GM12878 (cell line): Measurements from ENCODE around the gene IL17RE. TPM values are rescaled to one million over a fixed set of nuclear protein-coding genes. Genes with fewer than 3 reads are reported as not detected.

Source experiments
- ATAC-seq: fragments of 200-7000 bp; cut with Tn5 transposase; 3 replicates; pipeline ENCODE4 v1.9.1; 2020; ENCODE audit warnings: mild to moderate bottlenecking, moderate library complexity
- BruUV-seq: library from RNA; stranded (reverse); fragments of 400-500 nt; replicated peaks from 2 replicates; lab custom pipeline; 2021; lab: Mats Ljungman, UMichigan
- CTCF ChIA-PET: fragments of 300-600 bp; sonication (Branson Sonifier 250); formaldehyde crosslinking; extraction: SDS; loops from one replicate; lab custom pipeline; 2021; ENCODE audit warnings: inconsistent platforms; lab: Yijun Ruan, JAX
- POLR2A ChIA-PET: fragments of 350-600 bp; formaldehyde crosslinking; extraction: SDS; loops from one replicate; lab custom pipeline; 2021; ENCODE audit warnings: inconsistent platforms; lab: Charles Lee
- RAD21 ChIA-PET: fragments of 300-600 bp; sonication (Branson Sonifier 250); formaldehyde crosslinking; loops from one replicate; lab custom pipeline; 2023; ENCODE audit warnings: antibody characterized with exemption; ENCODE audit not compliant: unreplicated experiment; lab: Charles Lee
- SMC1A ChIA-PET: fragments of 300-600 bp; sonication (Branson Sonifier 250); formaldehyde crosslinking; loops from one replicate; lab custom pipeline; 2023; ENCODE audit not compliant: unreplicated experiment, uncharacterized antibody; lab: Charles Lee
- DNase-seq: peaks from one replicate; pipeline ENCODE4 v3.0.0-alpha.2; 2011; ENCODE audit warnings: low read depth, low spot score
- FAIRE-seq: peaks from 3 replicates; lab custom pipeline; 2011; peaks lifted over from hg19 to GRCh38; lab: Jason Lieb, UNC
- H2AFZ ChIP-seq: 2 replicates; pipeline ENCODE4 v1.6.0; 2011; ENCODE audit warnings: low read depth, low read length, control low read depth; ENCODE audit not compliant: control insufficient read depth
- H3K27ac ChIP-seq: 2 replicates; pipeline ENCODE4 v1.5.1; 2011; ENCODE audit warnings: control low read depth; ENCODE audit not compliant: control insufficient read depth, insufficient read depth
- H3K27me3 ChIP-seq, 2 experiments: replicated peaks in 1 of 2; 2 replicates each; pipeline versions ENCODE4 v1.6.0 to v1.6.1; 2011; ENCODE audit warnings: low read length in 1 of 2; ENCODE audit not compliant: control insufficient read depth in 2 of 2, insufficient read depth in 2 of 2
- H3K36me3 ChIP-seq, 2 experiments: 2 replicates each; pipeline ENCODE4 v1.5.1; 2011; ENCODE audit warnings: low read length in 1 of 2; ENCODE audit not compliant: control insufficient read depth in 2 of 2, insufficient read depth in 2 of 2
- H3K4me1 ChIP-seq: 2 replicates; pipeline ENCODE4 v1.6.1; 2011; ENCODE audit warnings: mild to moderate bottlenecking, low read length, moderate library complexity, mixed read lengths; ENCODE audit not compliant: control insufficient read depth, insufficient read depth
- H3K4me2 ChIP-seq: 2 replicates; pipeline ENCODE4 v1.6.0; 2011; ENCODE audit warnings: control low read depth; ENCODE audit not compliant: control insufficient read depth, insufficient read depth
- H3K4me3 ChIP-seq: fragments of 200-600 bp; sonication (generic); 2 replicates; pipeline ENCODE4 v1.5.1; 2016
- H3K79me2 ChIP-seq: 2 replicates; pipeline ENCODE4 v1.6.0; 2011; ENCODE audit warnings: low read length; ENCODE audit not compliant: control insufficient read depth, insufficient read depth
- H3K9ac ChIP-seq: 2 replicates; pipeline ENCODE4 v1.8.0; 2011; ENCODE audit warnings: low read length, control low read depth, mixed read lengths; ENCODE audit not compliant: control insufficient read depth, insufficient read depth
- H3K9me3 ChIP-seq: replicated peaks from 3 replicates; pipeline ENCODE4 v1.5.1; 2011; ENCODE audit warnings: mild to moderate bottlenecking, low read length; ENCODE audit not compliant: control insufficient read depth, insufficient read depth
- H4K20me1 ChIP-seq: 2 replicates; pipeline ENCODE4 v1.6.0; 2011; ENCODE audit not compliant: control insufficient read depth, insufficient read depth
- ASH2L ChIP-seq: fragments of 300-600, 200-600 bp; sonication (generic); IDR thresholded peaks from 2 replicates; pipeline ENCODE4 v1.6.1; 2017; ENCODE audit warnings: low read depth, mild to moderate bottlenecking, borderline replicate concordance
- CTCF ChIP-seq, 3 experiments: IDR thresholded peaks in 2 of 3; conservative IDR thresholded peaks in 1 of 3; 2 replicates each; pipeline ENCODE4 v1.5.1; 2011; ENCODE audit warnings: low read depth in 3 of 3, low read length in 3 of 3, mild to moderate bottlenecking in 3 of 3, control low read depth in 2 of 3, moderate library complexity in 2 of 3, inconsistent platforms in 1 of 3, mixed read lengths in 1 of 3; ENCODE audit not compliant: control insufficient read depth in 2 of 3, insufficient read depth in 1 of 3; ENCODE audit errors: extremely low read depth in 1 of 3
- IKZF2 ChIP-seq, 2 experiments: fragments of 450-650 bp; IDR thresholded peaks; 2 replicates each; pipeline ENCODE4 v1.6.1; 2017; ENCODE audit warnings: mild to moderate bottlenecking in 2 of 2, moderate library complexity in 2 of 2
- JUND ChIP-seq: IDR thresholded peaks from 2 replicates; pipeline ENCODE4 v1.6.1; 2012; ENCODE audit warnings: low read depth, mild to moderate bottlenecking, low read length, improper control_type of control experiment, moderate library complexity
- KLF5 ChIP-seq: fragments of 450-650 bp; IDR thresholded peaks from 2 replicates; pipeline ENCODE4 v1.6.1; 2014; ENCODE audit warnings: mild to moderate bottlenecking; ENCODE audit not compliant: partially characterized antibody
- MEF2B ChIP-seq: fragments of 450-650 bp; IDR thresholded peaks from 2 replicates; pipeline ENCODE4 v1.6.1; 2018; ENCODE audit warnings: mild to moderate bottlenecking, moderate library complexity; ENCODE audit not compliant: partially characterized antibody, poor library complexity, severe bottlenecking
- MLLT1 ChIP-seq: fragments of 450-650 bp; IDR thresholded peaks from 2 replicates; pipeline ENCODE4 v1.6.1; 2016; ENCODE audit warnings: mild to moderate bottlenecking
- MTA2 ChIP-seq: fragments of 450-650 bp; IDR thresholded peaks from 2 replicates; pipeline ENCODE4 v1.6.1; 2016; ENCODE audit warnings: low read depth, mild to moderate bottlenecking, moderate library complexity
- NR2C2 ChIP-seq: IDR thresholded peaks from 2 replicates; pipeline ENCODE4 v1.6.1; 2011; ENCODE audit warnings: borderline replicate concordance, low read depth; ENCODE audit not compliant: control insufficient read depth, insufficient read length
- POLR2AphosphoS2 ChIP-seq: IDR thresholded peaks from 2 replicates; pipeline ENCODE4 v1.6.1; 2011; ENCODE audit warnings: low read depth, mild to moderate bottlenecking, low read length, improper control_type of control experiment, moderate library complexity
- RELA ChIP-seq: fragments of 450-650 bp; IDR thresholded peaks from 2 replicates; pipeline ENCODE4 v1.8.0; 2014; ENCODE audit warnings: borderline replicate concordance; ENCODE audit not compliant: partially characterized antibody
- SMAD5 ChIP-seq: IDR thresholded peaks from 2 replicates; pipeline ENCODE4 v1.6.1; 2016; ENCODE audit warnings: antibody characterized with exemption, low read depth
- YBX1 ChIP-seq: fragments of 450-650 bp; IDR thresholded peaks from 2 replicates; pipeline ENCODE4 v1.6.1; 2016; ENCODE audit warnings: antibody characterized with exemption
- ZBTB40 ChIP-seq: fragments of 450-650 bp; IDR thresholded peaks from 2 replicates; pipeline ENCODE4 v1.6.1; 2016; ENCODE audit warnings: mild to moderate bottlenecking, moderate library complexity, borderline replicate concordance
- WGBS: methylation state at CpG from one replicate; pipeline ENCODE4 v1.1.6; 2016; ENCODE audit warnings: low lambda C conversion rate; ENCODE audit not compliant: insufficient replicate concordance, insufficient coverage; ENCODE audit errors: missing lambda C conversion rate; 5-methylcytosine and 5-hydroxymethylcytosine counted together
- in situ Hi-C: fragments of 300-500 bp; cut with MboI; formaldehyde crosslinking; loops from 9 replicates; pipeline ENCODE4 v1.14.3; 2018; ENCODE audit warnings: mixed read lengths
- intact Hi-C: fragments of 100-400 bp; cut with micrococcal nuclease; formaldehyde crosslinking; loops from one replicate; pipeline ENCODE4 v1.14.2; 2022; ENCODE audit not compliant: unreplicated experiment
- polyA plus RNA-seq, 11 experiments: library from polyadenylated mRNA; depleted of rRNA in 4 of 11; unstranded in 6 of 11; stranded (reverse) in 5 of 11; fragments of >200 nt; fragmentation: Nextera tagmentation in 4 of 11; fragmentation: Illumina TruSeq in 1 of 11; extraction: Ambion mirVana in 4 of 11; extraction: Trizol in 1 of 11; gene quantifications; 1 replicate in 1 of 11; 2 replicates in 10 of 11; pipeline versions ENCODE4 v1.2.1 to v1.2.3, GENCODE V29; 2011 to 2016; ENCODE audit warnings: inconsistent platforms in 2 of 11, missing spikeins in 2 of 11, low read depth in 1 of 11
- total RNA-seq, 4 experiments: library from RNA; depleted of rRNA in 3 of 4; stranded (reverse); fragments of >200 nt in 3 of 4; fragmentation: Illumina TruSeq in 1 of 4; extraction: Trizol in 1 of 4; gene quantifications; 2 replicates each; pipeline versions ENCODE4 v1.2.1 to v1.2.3, GENCODE V29; 2013 to 2021

IL17RE gene
- total and polyA plus RNA-seq, 10 of the 15 experiments (the other 5 are each of a cell fraction or from before 2014, with no cell fraction given): 0.04 to 0.51 (median 0.12) TPM; not detected in 2

GRCh38 chr3:9932535-9932842, 29.8 kb downstream of the IL17RE start:
- no peak for FAIRE-seq
- POLR2A ChIA-PET: interaction anchor here (0.6 to 2.2 kb wide), 16 partner anchors 10 to 372 kb away, joined by 3 to 19 read pairs (median 4); partner anchors contain the start of genes CIDEC, GHRL, IL17RE and JAGN1
- in situ Hi-C loops: no loop called here

More at GRCh38 chr3:9932535-9932842, 29.8 kb downstream of the IL17RE start:
- ChIA-PET CTCF (interaction anchor here (0.7 to 5.0 kb wide), 40 partner anchors 9 to 579 kb away, joined by 3 to 45 read pairs (median 6); partner anchors contain the start of genes ARPC4, CIDEC, EMC3 and FANCD2), SMC1A (interaction anchor here (0.7 to 3.8 kb wide), 27 partner anchors 8 to 389 kb away, joined by 3 to 20 read pairs (median 4); partner anchors contain the start of genes FANCD2, GHRL, JAGN1 and PRRT3), RAD21 (interaction anchor here (0.6 to 5.2 kb wide), 25 partner anchors 10 to 390 kb away, joined by 3 to 51 read pairs (median 5); partner anchors contain the start of genes ARPC4, EMC3, JAGN1 and PRRT3)
- no peak for DNase-seq
- intact Hi-C loops: loop anchor here (2.0 to 10.0 kb wide), 6 partner anchors 18 to 392 kb away; partner anchors contain the start of genes ARPC4, JAGN1, RPUSD3 and SEC13
- Histone ChIP-seq H3K9ac (peak overlapping the region; percentile 77), H3K9me3 (no peaks in the 10 kb centered on the region), H3K27me3 (no peaks in the 10 kb centered on the region), H3K36me3 (no peaks in the 10 kb centered on the region; a peak in 1 of 4 replicates), H3K4me3 (peak overlapping the region; percentile 89), H3K4me1 (peaks cover 9% of the 10 kb centered on the region), H2AFZ (peak overlapping the region; percentile 88), H3K79me2 (peaks cover 18% of the 10 kb centered on the region), H3K27ac (peak overlapping the region; percentile 71), H4K20me1 (no peaks in the 10 kb centered on the region), H3K4me2 (peak overlapping the region; percentile 98)
- BruUV-seq: no TSS peak
- 11% methylated on average over 13 of the region's 13 CpGs for WGBS
- peak; percentile 41; the same call in 1 of the 2 replicates for TF ChIP-seq MLLT1
- TF ChIP-seq RELA: no peak
- TF ChIP-seq MEF2B: peak; percentile 52
- no peak for TF ChIP-seq CTCF (IDR thresholded peaks at IDR 0.05 in 2 of 3, conservative IDR thresholded peaks at IDR 0.05 in 1 of 3; ENCODE audit: control insufficient read depth in 2 of 3, extremely low read depth in 1 of 3, insufficient read depth in 1 of 3, low read depth in 3 of 3, low read length in 3 of 3)
- 0 out of 2 replicates have a peak, but pooled peaks have one; percentile 23 for TF ChIP-seq POLR2AphosphoS2
- peak in 1 of 2 experiments; percentile 61; a peak in 3 of 4 replicates for TF ChIP-seq IKZF2 (IDR thresholded peaks at IDR 0.05)
- TF ChIP-seq NR2C2: no peak
- no peak for TF ChIP-seq KLF5
- no peak for TF ChIP-seq JUND
- no peak for TF ChIP-seq ASH2L
- TF ChIP-seq ZBTB40: peak; percentile 46; the same call in 1 of the 2 replicates
- peak; percentile 28; the same call in 1 of the 2 replicates for TF ChIP-seq MTA2
- no peak for TF ChIP-seq YBX1
- no peak for TF ChIP-seq SMAD5
- no peak for ATAC-seq
